ENCODE results near the gene PRKAR2A.
"Not testable (repeated sequence)": the region's sequence is repeated elsewhere in the genome, so short reads cannot be mapped to it uniquely, and the experiment has no call there.

The PRKAR2A gene

DNA sequence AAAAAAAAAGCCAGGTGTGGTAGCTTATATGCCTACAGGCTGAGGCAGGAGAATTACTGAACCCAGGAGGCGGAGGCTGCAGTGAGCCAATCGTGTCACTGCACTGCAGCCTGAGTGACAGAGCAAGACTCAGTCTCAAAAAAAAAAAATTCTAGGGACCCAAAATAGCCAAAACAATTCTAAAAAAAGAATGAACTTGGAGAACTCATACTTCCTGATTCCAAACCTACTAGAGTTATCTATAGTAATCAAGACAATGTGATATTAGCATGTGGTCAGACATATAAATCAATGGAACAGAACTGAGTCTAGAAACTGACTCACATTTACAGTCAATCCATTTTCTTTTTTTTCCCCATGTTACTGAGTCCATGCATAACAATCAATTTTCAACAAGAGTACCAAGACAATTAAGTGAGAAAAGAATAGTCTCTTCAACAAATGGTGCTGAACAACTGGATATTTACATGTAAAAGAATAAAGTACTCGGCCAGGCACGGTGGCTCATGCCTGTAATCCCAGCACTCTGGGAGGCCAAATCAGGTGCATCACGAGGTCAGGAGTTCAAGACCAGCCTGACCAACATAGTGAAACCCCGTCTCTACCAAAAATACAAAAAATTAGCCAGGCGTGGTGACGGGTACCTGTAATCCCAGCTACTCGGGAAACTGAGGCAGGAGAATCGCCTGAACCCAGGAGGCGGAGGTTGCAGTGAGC lies 11.9 kb downstream of the PRKAR2A start:
- no peak for DNase-seq

DNA sequence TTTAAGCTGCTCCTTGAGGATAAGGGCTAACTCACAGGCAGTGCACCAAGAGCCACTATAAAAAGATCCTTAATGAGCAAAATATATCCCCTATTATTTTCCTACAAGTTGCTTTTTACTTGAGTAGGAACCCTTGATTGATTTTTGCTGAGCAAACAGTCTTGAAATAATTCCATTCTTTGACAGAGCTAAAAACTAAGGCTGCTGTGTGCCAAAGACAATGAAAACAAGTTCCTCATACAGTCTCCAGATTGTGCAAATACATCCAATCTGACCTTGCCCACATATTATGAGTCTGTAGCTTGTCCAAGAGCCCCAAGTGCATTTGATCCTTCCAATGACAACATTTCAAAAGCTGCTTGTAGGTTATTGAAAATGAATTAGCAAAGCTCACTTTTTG lies 15.0 kb downstream of the PRKAR2A start:
- DNase-seq = no peak

DNA sequence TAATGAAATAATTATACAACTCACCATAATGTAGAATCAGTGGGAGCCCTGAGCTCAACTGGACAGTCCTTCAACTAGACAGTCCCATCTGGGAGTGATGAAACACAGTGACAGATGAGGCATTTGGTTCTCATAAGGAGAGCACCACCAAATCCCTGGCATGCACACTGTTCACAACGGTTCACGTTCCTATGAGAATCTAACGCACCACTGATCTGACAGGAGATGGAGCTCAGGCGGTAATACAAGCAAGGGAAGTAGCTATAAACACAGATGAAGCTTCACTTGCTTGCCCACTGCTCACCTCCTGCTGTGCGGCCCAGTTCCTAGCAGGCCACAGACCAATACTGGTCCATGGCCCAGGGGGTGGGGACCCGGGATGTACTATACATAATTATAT lies 17.0 kb downstream of the PRKAR2A start:
- DNase-seq = no peak

DNA sequence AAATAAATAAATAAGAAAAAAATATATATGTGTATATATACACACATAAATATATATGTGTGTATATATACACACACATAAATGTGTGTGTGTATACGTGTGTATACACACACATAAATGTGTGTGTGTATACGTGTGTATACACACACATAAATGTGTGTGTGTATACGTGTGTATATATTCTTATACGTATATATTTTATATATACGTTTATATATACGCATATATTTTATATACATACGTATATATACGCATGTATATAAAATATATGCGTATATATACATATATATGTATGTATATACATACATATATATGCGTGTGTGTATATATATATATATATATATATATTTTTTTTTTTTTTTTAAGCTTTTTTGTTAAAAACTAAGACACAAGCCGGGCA lies 18.1 kb downstream of the PRKAR2A start:
- not testable (repeated sequence) for DNase-seq

DNA sequence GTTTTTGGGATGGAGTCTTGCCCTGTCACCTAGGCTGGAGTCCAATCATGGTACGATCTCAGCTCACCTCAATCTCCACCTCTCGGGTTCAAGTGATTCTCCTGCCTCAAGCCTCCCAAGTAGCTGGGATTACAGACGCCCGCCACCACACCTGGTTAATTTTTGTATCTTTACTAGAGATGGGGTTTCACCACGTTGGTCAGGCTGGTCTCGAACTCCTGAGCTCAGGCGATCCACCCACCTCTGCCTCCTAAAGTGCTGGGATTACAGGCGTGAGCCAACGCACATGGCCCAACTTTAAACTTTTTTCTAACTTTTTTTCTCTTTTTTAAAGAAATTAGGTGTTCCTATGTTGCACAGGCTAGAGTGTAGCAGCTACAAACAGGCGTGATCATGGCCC lies 19.8 kb downstream of the PRKAR2A start:
- DNase-seq = not testable (repeated sequence)

DNA sequence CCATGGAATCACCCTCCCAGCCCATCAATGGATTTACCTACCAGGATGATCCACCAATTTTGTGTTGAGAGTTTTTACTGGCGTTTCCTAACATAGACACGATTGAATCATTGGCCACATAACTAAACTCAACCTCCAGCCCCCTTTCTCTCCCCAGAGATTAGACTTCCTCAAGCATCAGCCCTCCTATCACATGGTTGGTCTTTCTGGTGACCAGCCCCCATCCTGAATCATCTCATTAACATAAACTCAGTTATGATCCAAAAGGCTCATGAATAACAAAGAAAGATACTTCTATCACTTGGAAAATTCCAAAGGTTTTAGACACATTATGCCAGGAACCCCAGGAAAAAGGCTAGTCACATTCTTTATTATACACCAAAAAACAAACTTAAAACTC lies 21.2 kb downstream of the PRKAR2A start:
- peak; percentile 84 for DNase-seq

DNA sequence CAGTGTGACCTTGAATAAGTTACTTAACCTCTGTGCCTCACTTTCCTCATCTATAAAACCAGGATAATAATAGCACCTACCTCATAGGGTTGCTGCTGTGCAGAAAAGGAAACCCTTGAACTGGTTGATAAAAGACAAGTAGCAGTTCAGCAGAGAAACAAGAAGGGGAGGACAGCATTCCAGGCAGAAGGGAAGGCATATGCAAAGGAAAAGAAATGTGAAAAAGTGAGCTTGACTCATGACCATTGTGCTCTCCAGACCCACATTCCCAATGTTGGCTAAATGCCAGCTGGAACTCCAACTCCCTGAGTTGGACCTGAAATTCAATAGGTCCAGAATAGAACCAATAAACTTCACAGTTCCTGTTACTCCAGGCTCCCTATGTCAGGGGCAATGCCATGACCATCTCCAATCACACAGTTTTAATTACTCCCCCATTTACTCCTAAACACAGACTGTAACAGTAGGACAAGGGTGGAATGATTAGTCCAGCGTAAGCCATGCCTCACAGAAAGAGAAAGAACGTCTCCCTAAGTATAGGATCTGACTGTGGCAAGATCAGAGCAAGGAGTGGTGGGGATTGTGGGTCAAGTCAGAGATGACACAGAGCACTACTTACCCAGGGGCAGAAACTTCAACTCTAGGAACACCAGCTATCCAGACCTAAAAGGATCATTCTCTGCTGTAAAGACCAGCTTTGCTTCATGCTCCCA lies 26.9 kb downstream of the PRKAR2A start:
- no peak for DNase-seq

DNA sequence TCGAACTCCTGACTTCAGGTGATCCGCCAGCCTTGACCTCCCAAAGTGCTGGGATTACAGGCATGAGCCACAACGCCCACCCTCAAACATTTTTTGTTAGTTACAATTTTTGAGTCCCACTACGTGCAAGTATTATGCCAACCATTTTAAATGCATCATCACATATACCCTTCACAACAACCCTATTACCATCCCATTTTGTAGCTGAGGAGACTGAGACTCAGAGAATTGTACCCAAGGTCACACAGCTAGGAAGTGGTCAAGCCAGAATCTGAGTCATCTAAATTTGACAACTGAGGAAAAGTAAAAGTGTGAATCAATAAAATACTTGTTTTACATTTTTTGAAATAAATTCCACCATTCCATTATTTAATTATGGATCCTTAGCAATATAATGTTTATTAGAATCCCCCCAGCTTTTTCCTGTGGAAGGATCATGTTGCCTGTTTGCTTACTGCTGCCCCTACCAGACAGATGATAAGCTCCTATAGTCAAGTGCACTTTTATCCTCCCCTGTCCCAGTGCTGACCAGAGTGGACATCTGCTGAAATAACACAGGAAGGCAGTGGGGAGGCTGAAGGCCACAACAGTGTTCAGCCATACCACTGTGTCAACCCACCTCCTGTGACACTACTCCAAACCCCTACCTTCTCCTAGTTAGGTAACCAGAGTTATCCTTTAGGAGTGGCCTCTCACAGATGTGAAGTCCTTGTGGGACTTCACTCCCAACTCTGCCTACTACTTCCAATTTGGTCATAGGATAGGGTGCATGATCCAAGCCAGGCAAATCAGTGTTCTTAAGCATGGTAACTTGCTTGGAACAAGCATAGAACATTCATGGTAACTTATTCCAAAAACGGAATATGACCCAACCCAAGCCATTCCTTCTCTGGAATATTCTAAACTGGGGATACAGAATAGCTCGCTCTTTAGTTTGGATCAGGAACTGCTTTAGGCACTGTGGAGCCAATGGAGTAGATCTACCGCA lies 28.1 kb downstream of the PRKAR2A start:
- no peak for DNase-seq

DNA sequence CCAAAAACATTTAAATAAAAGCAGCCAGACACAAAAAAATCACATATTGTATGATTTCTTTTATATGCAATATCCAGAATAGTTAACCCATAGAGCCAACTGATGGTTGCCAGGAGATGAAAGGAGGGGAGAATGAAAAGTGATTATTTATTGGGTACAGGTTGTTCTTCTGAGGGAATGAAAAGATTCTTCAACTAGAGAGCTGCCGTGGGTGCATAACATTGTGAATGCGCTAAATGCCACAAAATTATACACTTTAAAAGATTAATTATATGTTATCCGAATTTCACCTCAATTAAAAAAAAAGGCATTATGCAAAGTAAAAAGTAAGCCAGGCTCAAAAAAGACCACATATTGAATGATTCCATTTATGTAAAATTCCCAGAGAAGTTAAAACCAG lies 36.1 kb downstream of the PRKAR2A start:
- DNase-seq = no peak

DNA sequence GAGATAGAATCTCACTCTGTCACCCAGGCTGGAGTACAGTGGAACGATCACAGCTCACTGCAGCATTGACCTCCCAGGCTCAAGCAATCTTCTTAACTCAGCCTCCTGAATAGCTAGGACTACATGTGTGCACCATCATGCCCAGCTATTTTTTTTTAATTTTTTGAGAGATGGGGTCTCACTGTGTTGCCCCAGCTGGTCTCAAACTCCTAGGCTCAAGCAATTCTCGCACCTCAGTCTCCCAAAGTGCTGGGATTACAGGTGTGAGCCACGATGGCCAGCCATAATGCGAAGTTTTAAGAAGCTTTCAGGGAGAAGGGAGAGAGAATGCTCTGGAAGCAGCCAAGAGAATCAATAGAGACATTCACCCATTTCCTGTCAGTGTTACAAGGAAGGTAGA lies 42.7 kb downstream of the PRKAR2A start:
- no peak for DNase-seq

DNA sequence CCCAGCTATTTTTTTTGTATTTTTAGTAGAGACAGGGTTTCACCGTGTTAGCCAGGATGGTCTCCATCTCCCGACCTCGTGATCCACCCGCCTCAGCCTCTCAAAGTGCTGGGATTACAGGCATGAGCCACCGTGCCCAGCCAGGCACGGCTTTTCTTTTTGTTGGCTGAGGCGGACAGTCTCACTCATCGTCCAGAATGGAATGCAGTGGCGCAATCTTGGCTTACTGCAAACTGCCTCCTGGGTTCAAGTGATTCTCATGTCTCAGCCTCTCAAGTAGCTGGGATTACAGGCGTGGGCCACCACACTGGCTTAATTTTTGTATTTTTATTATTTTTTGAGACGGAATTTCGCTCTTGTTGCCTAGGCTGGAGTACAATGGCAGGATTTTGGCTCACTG lies 46.8 kb downstream of the PRKAR2A start:
- not testable (repeated sequence) for DNase-seq

DNA sequence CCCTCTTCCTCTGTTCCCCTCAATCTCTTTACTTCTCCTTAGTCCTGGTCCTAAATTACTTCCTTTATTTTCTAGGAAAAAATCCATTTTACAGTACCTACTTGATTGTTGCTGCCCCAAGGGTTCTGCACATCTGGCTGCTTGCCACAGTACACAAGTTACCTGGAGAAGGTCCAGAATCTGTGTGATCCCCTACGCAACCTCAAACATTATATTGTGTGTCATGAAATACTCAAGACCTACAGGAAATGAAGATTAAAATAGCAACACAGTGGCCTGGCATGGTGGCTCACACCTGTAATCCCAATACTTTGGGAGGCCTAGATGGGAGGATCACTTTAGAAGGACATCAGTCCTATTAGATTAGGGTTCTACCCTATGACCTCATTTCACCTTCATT lies 48.7 kb downstream of the PRKAR2A start:
- DNase-seq = no peak

DNA sequence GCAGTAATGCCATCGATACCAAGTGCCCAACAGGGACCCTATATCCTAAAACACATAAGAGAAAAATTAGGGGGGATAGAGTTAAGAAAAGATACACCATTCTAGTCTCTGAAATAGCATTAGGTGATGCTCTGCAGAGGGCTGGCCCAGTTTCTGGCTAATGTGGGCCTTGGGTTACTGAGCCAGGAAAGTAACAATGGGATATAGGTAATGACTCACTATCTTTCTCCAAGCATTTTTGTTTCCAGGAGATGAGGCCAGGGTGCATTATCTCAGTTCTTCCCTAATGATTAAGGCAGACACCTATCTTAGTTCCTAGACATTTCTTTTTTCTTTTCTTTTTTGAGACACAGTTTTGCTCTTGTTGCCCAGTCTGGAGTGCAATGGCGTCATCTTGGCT lies 50.0 kb downstream of the PRKAR2A start:
- no peak for DNase-seq

DNA sequence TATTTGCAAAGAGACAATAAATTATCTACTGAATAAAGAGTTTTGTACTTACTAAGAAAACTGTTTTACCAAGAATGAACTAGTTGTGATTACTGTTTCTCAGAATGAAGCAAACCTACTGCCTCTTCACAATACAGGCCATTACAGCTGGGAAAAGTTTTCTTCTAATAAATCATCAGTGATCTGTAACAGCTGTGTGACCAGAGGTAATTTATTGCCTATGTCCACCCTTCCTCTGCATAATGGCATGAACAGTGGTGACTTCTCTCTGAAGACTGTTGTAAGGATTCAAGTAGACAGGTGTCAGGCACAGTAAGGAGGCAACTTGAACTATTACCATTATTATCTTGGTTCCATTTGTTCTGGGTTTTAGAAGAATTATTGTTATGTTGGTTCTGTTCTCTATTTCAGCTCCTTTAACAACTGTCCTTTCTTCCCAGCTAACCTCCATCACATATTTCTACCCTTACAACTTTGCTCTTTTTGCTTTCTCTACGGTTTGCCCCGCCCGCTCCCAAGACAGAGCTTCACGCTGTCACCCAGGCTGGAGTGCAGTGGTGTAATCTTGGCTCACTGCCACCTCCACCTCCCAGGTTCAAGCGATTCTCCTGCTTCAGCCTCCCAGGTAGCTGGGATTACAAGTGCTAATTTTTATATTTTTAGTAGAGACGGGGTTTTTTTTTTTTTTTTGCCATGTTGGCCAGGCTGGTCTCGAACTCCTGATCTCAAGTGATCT lies 51.5 kb downstream of the PRKAR2A start:
- no peak for DNase-seq

DNA sequence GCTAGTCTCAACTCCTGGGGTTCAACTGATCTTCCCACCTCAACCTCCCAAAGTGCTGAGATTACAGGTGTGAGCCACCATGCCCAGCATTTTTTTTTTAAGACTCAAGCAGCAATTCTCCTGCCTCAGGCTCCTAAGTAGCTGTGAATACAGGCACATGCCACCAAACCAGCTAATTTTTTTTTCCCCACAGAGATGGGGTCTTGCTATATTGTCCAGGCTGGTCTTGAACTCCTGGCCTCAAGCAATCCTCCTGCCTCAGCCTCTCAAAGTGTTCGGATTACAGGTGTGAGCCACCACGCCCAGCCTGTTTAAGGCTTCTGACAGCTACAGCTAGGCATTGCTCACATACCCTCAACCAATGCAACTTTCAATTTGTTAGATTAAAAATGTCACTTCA lies 54.2 kb downstream of the PRKAR2A start:
- DNase-seq = not testable (repeated sequence)

DNA sequence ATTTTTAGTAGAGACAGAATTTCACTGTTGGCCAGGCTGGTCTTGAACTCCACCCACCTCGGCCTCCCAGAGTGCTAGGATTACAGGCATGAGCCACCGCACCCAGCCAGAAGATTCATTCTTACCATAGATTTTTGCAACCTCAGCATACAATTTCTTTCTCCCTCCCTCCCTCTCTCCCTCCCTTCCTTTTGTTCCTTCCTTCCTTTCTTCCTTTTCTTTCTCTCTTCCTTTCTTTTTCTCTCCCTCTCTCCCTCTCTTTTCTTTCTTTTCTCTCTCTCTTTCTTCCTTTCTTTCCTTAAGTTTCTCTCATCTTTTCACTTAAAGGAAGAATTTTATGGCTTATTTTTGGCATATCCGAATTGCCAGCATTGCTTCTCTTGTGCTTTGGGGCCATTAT lies 58.0 kb downstream of the PRKAR2A start:
- no peak for DNase-seq

DNA sequence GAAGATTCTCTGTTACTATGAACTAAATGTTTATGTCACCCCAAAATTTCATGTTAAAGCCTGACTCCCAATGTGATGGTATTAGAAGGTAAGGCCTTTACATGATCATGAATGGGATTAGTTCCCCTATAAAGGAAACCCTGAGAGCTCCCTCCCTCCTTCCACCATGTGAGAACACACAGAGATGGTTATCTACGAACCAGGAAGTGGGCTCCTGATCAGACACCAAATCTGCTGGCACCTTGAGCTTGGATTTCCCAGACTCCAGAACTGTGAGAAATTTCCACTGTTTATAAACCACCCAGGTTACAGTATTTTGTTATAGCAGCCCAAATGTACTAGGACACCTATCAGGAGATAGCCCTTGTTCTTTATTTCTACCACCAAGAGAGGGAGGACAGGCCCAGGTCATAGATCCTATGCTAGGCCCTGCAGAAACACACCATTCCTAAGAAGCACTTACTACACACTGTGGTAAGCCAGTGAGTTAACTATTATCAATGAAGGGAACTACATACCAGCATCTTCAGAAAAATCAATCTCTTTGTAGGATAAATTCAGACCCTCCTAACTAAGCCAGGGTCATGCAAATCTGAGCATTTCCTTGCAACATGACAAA lies 59.0 kb downstream of the PRKAR2A start:
- no peak for DNase-seq

DNA sequence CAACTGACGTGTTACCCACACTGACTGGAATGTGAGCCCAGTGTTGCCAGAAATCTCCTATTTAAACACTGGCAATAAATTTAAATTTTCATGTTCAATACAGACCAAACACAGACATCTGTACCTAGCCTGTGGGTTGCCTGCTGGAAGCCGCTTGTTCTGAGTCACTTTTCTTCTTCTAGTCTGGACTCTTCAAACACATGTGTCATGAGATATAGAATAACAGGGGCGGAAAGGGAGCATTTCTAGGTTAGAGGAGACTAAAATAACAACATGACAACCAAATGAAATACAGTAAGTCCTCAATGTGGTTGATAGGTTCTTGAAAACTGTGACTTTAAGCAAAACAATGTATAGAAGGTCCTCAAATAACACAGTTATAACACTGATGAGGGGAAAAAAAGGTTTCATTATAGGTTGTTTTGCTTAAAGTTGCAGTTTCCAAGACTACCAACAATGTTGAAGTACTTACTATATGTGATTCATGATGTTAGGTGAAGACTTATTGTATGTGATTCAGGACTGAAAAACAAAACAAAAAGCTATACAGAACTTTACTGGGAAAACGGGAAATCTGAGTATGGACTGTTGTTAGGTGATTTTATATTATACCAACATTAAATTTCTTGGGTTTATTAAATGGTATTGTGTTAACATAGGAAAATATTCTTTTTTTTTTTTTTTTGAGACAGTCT lies 63.1 kb downstream of the PRKAR2A start:
- DNase-seq = no peak

DNA sequence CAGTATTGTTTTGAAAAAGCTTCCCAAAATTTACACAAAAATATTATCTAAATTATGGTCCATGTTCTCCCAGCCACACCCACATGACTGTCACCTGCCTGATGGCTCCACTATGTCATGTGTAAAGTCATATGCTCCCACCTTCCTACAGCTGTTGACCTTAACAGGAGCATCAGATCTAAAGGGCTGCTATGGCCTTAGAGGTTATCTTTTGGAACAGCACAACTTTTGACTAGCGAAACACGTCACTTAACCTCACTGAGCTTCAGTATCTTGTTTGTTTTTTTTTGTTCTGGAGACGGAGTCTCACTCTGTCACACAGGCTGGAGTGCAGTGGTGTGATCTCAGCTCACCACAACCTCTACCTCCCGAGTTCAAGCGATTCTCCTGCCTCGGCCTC lies 64.4 kb downstream of the PRKAR2A start:
- no peak for DNase-seq

DNA sequence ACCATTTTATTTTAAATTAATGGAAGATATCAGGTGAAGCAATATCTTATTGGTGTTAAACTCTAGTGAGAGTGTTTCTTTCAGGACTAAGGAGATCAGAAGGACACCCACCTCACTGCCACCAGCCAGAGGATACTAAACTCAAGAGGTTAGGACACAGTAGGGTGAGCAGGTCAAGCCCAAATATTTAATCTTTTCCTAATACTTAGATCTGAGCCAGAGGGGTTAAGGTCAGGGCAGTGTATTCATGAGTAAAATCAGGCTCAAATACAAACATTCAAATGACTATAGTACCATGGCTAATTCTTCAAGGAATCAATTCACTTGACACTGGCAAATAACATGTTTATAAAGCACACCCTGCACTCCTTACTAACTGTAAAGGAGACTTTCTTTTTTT lies 65.6 kb downstream of the PRKAR2A start:
- no peak for DNase-seq

DNA sequence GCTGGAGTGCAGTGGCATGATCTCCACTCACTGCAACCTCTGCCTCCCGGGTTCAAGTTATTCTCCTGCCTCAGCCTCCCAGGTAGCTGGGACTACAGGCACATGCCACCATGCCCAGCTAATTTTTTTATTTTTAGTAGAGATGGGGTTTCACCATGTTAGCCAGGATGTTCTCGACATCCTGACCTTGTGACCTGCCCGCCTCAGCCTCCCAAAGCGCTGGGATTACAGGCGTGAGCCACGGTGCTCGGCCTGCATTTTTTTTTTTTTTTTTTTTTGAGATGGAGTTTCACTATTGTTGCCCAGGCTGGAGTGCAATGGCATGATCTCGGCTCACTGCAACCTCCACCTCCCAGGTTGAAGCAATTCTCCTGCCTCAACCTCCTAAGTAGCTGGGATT lies 69.1 kb downstream of the PRKAR2A start:
- not testable (repeated sequence) for DNase-seq

DNA sequence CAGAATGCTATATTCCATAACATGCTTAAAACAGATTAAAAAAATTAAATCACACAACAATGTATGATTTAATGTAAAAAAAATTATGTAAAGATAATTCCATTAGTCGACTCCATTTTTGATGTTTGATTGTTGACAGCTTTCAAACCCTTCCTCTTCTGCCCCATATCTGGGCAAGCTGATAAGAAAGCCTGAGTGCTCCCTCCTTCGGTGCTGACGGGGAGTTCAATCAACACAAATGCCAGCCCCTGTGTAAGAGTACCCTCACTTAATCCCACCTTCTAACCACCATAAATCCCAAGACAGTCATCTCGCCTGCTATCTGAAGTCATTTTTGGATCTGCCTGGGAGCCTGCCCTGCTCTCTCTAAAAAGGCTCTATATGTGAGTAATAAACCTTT lies 70.8 kb downstream of the PRKAR2A start:
- no peak for DNase-seq

All from amniotic stem cell (primary cell).